ENCODE results near the gene PDCD7.

The PDCD7 gene

DNA sequence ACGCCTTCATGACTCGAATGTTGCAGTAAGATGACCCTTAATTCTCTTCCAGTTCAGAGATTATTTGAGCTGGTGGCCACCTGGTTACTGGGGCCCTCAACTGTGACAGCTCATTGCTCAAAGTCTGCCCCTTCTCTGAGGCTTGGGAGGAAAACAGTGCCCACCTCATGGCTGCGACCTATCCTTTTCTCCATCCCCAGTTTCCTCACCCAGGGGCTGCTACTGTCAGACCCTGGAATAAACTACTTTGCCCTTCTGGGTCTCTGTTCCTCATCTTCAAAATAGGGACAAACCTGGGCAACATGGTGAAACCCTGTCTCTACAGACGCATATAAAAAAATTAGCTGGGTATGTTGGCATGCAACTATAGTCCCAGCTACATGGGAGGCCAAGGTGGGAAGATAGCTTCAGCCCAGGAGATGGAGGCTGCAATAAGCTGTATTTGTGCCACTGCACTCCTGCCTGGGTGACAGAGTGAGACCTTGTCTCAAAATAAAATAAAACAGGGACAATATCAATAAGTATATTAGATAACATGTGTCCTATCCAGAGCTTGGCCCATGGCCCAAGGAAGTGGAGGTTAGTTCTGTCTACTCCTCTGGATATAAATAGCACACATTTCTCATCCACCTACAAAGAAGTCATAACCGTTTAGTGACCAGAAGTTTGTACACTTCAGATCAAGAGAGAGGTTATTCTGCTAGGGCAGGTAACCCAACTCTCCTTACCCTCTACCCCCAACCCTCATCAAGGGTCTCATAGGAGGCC is 63.6 kb downstream of the PDCD7 start:
- no peak for DNase-seq

DNA sequence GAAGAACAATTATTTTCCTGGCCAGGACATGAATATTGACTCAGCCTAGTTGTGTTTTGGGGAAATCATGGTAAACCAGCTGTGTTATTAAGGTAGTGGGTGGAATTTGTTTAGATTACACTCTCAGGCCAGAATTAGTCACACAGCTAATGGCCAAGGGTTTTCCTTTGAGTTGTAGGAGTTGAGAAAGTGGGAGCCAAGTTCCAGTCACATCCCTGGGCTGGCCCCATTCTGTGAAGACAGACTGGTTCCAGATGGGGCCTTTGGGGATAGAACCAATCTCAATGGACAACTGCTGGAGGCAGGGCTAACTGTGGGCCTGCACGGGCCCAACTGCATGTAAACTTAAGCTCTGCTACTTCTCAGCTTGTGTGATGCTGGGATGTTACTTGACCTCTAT is 64.4 kb downstream of the PDCD7 start:
- no peak for DNase-seq

DNA sequence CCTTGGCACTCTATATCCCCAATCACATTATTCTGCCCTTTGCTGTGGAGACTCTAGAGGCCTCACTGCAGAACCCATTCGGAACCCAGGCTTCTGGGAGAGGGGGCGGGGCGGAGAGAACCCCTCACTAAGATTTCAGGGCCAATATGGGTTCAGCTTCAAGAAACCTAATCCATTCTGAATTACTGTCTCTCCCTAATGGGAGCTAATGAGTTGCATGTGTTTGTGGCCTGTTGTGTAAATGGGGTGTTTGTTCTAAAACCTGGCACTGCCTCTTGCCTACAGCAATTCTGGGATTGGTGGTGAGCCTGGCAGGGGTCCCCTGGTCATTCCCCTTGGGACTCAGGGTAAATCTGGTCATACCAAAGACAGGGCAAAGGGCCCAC is 65.2 kb downstream of the PDCD7 start:
- no peak for DNase-seq

DNA sequence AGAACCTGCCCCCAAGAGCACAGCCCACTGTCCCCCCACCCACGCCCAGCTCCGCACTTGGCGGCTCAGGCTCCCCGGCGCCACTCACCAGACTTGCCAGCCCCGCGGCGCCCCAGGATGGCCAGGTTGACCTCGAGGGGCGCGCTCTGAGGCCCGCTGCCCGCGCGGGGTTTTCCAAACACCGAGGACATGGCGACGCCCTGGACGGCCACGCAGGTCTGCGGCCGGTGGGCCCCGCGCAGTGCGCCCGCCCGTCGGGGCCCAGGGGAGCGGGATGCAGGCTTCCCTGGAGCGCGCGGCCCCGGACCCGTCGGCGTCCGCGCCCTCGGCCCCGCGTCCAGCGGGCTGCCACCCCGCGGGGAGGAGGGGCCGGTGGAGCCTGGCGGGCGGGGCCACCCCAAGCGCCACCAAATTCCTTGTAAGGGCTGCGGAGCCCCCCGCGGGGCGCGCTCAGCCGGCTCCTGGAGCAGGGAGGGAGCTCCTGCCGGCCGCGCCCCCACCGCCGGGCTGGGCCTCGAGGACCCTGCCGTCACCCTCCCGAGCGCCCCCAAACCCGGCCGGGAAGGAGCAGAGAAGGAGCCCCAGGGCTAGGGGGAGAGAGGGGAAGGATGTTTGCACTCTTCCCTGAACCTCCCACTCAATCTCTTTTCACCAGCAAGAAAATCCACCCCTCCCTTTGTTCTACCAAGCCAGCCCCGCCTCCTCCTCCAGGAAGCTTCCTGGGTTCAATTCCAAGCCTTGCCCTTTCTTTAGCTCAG is 65.8 kb downstream of the PDCD7 start, which contains the start of gene RASL12:
TSS of gene RASL12 (minus strand) at position 347 of the 758 bp plus-strand sequence. CDS start at position 191, 156 bp downstream.
- DNase-seq: no peak

Data from NCI-H524 treated with DMSO at 0.1 percent for 48 hours (cell line).